HEK293 (cell line): ENCODE data around the gene CAPN10.

Experiments used
- ZBTB7A ChIP-seq: fragments of 450-650 bp; formaldehyde crosslinking; IDR thresholded peaks from 2 replicates; pipeline ENCODE4 v1.5.1; 2016; ENCODE audit warnings: low read depth, missing biosample characterization, missing genetic modification characterization
- ZNF654 ChIP-seq: fragments of 450-650 bp; formaldehyde crosslinking; IDR thresholded peaks from 2 replicates; pipeline ENCODE4 v1.5.1; 2016; ENCODE audit warnings: low read depth, missing biosample characterization, missing genetic modification characterization

GRCh38 chr2:240571314-240571973 is 15.1 kb upstream of the CAPN10 start:
- TF ChIP-seq ZBTB7A: no peak
- TF ChIP-seq ZNF654 (tag by site-specific recombination): no peak
